WTC11 (cell line): ENCODE measurements around the gene PCSK1N.

Experiments
- GTF2I ChIP-seq: fragments of 250-450 bp; sonication (Bioruptor Pico); conservative IDR thresholded peaks from 2 replicates; pipeline ENCODE4 v1.4.0; 2021; ENCODE audit warnings: mild to moderate bottlenecking
- NFYB ChIP-seq: sonication (generic); formaldehyde crosslinking; conservative IDR thresholded peaks from 2 replicates; pipeline ENCODE4 v1.8.0; 2022; ENCODE audit warnings: low read depth, missing genetic modification reagents
- TEAD4 ChIP-seq: sonication (generic); formaldehyde crosslinking; IDR thresholded peaks from 2 replicates; pipeline ENCODE4 v1.8.0; 2022; ENCODE audit warnings: mild to moderate bottlenecking, missing genetic modification reagents

GRCh38 chrX:48792219-48792618 is 43.2 kb downstream of the PCSK1N start:
- no peak for TF ChIP-seq GTF2I (CRISPR knock-in tag)
- no peak for TF ChIP-seq NFYB
- TF ChIP-seq TEAD4 (CRISPR knock-in tag), result no peak
